Panc1 (cell line): ENCODE measurements around the gene TMEM14B.
A peak's percentile ranks its signal among the peaks of the same experiment; 100 is the strongest.

ENCODE experiments used
- POLR2AphosphoS5 ChIP-seq: IDR thresholded peaks from 2 replicates; pipeline ENCODE4 v1.6.1; 2012; ENCODE audit warnings: mild to moderate bottlenecking, low read depth, low read length, moderate library complexity
- SIN3A ChIP-seq: IDR thresholded peaks from 2 replicates; pipeline ENCODE4 v1.6.1; 2012; ENCODE audit warnings: low read depth, mild to moderate bottlenecking, low read length, moderate library complexity, borderline replicate concordance; ENCODE audit not compliant: insufficient read depth
- TF ChIP-seq, protein P1 (sequence below): fragments of 450-650 bp; IDR thresholded peaks from 2 replicates; pipeline ENCODE4 v1.5.1; 2017; ENCODE audit warnings: mild to moderate bottlenecking
- TF ChIP-seq, protein P2 (sequence below), 2 experiments: IDR thresholded peaks; 2 replicates each; pipeline ENCODE4 v1.6.1; 2011 to 2012; ENCODE audit warnings: low read depth in 2 of 2, control low read depth in 1 of 2, low read length in 1 of 2, mild to moderate bottlenecking in 1 of 2, moderate library complexity in 1 of 2; ENCODE audit not compliant: insufficient read depth in 1 of 2

- TF ChIP-seq POLR2AphosphoS5 = no peak
- TF ChIP-seq, protein P1, sequence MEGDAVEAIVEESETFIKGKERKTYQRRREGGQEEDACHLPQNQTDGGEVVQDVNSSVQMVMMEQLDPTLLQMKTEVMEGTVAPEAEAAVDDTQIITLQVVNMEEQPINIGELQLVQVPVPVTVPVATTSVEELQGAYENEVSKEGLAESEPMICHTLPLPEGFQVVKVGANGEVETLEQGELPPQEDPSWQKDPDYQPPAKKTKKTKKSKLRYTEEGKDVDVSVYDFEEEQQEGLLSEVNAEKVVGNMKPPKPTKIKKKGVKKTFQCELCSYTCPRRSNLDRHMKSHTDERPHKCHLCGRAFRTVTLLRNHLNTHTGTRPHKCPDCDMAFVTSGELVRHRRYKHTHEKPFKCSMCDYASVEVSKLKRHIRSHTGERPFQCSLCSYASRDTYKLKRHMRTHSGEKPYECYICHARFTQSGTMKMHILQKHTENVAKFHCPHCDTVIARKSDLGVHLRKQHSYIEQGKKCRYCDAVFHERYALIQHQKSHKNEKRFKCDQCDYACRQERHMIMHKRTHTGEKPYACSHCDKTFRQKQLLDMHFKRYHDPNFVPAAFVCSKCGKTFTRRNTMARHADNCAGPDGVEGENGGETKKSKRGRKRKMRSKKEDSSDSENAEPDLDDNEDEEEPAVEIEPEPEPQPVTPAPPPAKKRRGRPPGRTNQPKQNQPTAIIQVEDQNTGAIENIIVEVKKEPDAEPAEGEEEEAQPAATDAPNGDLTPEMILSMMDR = peak; percentile 99
- TF ChIP-seq, protein P2, sequence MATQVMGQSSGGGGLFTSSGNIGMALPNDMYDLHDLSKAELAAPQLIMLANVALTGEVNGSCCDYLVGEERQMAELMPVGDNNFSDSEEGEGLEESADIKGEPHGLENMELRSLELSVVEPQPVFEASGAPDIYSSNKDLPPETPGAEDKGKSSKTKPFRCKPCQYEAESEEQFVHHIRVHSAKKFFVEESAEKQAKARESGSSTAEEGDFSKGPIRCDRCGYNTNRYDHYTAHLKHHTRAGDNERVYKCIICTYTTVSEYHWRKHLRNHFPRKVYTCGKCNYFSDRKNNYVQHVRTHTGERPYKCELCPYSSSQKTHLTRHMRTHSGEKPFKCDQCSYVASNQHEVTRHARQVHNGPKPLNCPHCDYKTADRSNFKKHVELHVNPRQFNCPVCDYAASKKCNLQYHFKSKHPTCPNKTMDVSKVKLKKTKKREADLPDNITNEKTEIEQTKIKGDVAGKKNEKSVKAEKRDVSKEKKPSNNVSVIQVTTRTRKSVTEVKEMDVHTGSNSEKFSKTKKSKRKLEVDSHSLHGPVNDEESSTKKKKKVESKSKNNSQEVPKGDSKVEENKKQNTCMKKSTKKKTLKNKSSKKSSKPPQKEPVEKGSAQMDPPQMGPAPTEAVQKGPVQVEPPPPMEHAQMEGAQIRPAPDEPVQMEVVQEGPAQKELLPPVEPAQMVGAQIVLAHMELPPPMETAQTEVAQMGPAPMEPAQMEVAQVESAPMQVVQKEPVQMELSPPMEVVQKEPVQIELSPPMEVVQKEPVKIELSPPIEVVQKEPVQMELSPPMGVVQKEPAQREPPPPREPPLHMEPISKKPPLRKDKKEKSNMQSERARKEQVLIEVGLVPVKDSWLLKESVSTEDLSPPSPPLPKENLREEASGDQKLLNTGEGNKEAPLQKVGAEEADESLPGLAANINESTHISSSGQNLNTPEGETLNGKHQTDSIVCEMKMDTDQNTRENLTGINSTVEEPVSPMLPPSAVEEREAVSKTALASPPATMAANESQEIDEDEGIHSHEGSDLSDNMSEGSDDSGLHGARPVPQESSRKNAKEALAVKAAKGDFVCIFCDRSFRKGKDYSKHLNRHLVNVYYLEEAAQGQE (IDR thresholded peaks at IDR 0.05; ENCODE audit: insufficient read depth in 1 of 2, low read depth in 2 of 2, low read length in 1 of 2) = no peak
- 0 out of 2 replicates have a peak, but pooled peaks have one; percentile 36 for TF ChIP-seq SIN3A
Measured at GRCh38 chr6:10801224-10801848, 53.7 kb downstream of the TMEM14B start.
